PC-9 (cell line): ENCODE results near the gene TMEM45A. TPM values are rescaled to one million over a fixed set of nuclear protein-coding genes. Genes with fewer than 3 reads are reported as not detected.

Source experiments
- BruUV-seq: library from RNA; stranded (reverse); fragments of 400-500 nt; replicated peaks from 2 replicates; lab custom pipeline; 2021; lab: Mats Ljungman, UMichigan
- CTCF ChIA-PET: fragments of 300-600 bp; sonication (Branson Sonifier 250); formaldehyde crosslinking; loops from one replicate; lab custom pipeline; 2022; ENCODE audit warnings: antibody characterized with exemption; lab: Charles Lee
- POLR2A ChIA-PET: fragments of 300-600 bp; sonication (Branson Sonifier 250); formaldehyde crosslinking; loops from one replicate; lab custom pipeline; 2022; ENCODE audit warnings: antibody characterized with exemption; ENCODE audit not compliant: unreplicated experiment; lab: Charles Lee
- DNase-seq, 2 experiments: peaks; one replicate each; pipeline versions ENCODE4 v3.0.0 to v3.0.0-alpha.2; 2015 to 2022; ENCODE audit warnings: mixed read lengths in 1 of 2
- H2AFZ ChIP-seq: fragments of 200-600 bp; sonication (generic); 2 replicates; pipeline ENCODE4 v1.8.1; 2017; ENCODE audit warnings: antibody characterized with exemption
- H3F3A ChIP-seq: fragments of 200-600 bp; sonication (generic); 2 replicates; pipeline ENCODE4 v1.8.1; 2017; ENCODE audit warnings: antibody characterized with exemption, mild to moderate bottlenecking, low read depth; ENCODE audit not compliant: insufficient read depth
- H3K27ac ChIP-seq: fragments of 200-600 bp; sonication (generic); 2 replicates; pipeline ENCODE4 v1.6.1; 2016; ENCODE audit warnings: mixed run types
- H3K27me3 ChIP-seq: fragments of 200-600 bp; sonication (generic); 2 replicates; pipeline ENCODE4 v1.6.1; 2016; ENCODE audit warnings: low read depth, mixed run types; ENCODE audit not compliant: insufficient read depth
- H3K36me3 ChIP-seq: fragments of 200-600 bp; sonication (generic); 2 replicates; pipeline ENCODE4 v1.6.1; 2016; ENCODE audit warnings: low read depth, mixed run types
- H3K4me1 ChIP-seq: fragments of 200-600 bp; sonication (generic); replicated peaks from 2 replicates; pipeline ENCODE4 v1.6.1; 2016; ENCODE audit warnings: mixed run types; ENCODE audit not compliant: insufficient read depth
- H3K4me2 ChIP-seq: fragments of 200-600 bp; sonication (generic); 2 replicates; pipeline ENCODE4 v1.6.1; 2017; ENCODE audit warnings: mixed run types
- H3K4me3 ChIP-seq: fragments of 200-600 bp; sonication (generic); 2 replicates; pipeline ENCODE4 v1.6.1; 2016; ENCODE audit warnings: mixed run types
- H3K79me2 ChIP-seq: fragments of 200-600 bp; sonication (generic); 2 replicates; pipeline ENCODE4 v1.6.1; 2017; ENCODE audit warnings: low read depth, mixed run types
- H3K9me2 ChIP-seq: fragments of 200-600 bp; sonication (generic); 2 replicates; pipeline ENCODE4 v1.8.1; 2017; ENCODE audit warnings: mild to moderate bottlenecking; ENCODE audit not compliant: insufficient read depth
- H3K9me3 ChIP-seq: fragments of 200-600 bp; sonication (generic); 2 replicates; pipeline ENCODE4 v1.8.1; 2016; ENCODE audit warnings: low read depth; ENCODE audit not compliant: insufficient read depth
- H4K20me1 ChIP-seq: fragments of 200-600 bp; sonication (generic); 2 replicates; pipeline ENCODE4 v1.8.1; 2017; ENCODE audit not compliant: insufficient read depth
- EZH2 ChIP-seq: fragments of 200-600 bp; sonication (generic); IDR thresholded peaks from 2 replicates; pipeline ENCODE4 v1.8.0; 2017; ENCODE audit warnings: antibody characterized with exemption, low read depth
- intact Hi-C: fragments of 100-400 bp; cut with micrococcal nuclease; formaldehyde crosslinking; loops from one replicate; pipeline ENCODE4 v1.10.0; 2022; ENCODE audit not compliant: unreplicated experiment
- total RNA-seq: library from RNA; stranded (reverse); gene quantifications from 2 replicates; pipeline ENCODE4 v1.2.3, GENCODE V29; 2021
- TF ChIP-seq, protein P1 (sequence below): fragments of 200-600 bp; sonication (generic); conservative IDR thresholded peaks from 2 replicates; pipeline ENCODE4 v1.6.1; 2017; ENCODE audit warnings: mixed run types, antibody characterized with exemption, mild to moderate bottlenecking, moderate library complexity

The TMEM45A gene
- total RNA-seq, 1 experiment from 2014 or later = 31.1 TPM

DNA sequence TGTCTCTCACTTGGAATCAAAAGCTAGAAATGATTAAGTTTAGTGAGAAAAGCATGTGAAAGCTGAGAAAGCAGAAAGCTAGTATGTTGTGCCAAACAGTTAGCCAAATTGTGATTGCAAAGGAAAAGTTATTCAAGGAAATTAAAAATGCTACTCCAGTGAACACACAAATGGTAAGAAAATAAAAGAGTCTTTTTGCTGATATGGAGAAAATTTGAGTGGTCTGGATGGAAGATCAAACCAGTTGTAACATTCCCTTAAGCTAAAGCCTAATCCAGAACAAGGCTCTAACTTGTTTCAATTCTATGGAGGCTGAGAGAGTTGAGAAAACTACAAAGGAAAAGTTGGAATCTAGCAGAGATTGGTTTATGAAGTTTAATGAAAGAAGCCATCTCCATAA, 128.8 kb downstream of the TMEM45A start:
- no peak for TF ChIP-seq EZH2
- TF ChIP-seq, protein P1, sequence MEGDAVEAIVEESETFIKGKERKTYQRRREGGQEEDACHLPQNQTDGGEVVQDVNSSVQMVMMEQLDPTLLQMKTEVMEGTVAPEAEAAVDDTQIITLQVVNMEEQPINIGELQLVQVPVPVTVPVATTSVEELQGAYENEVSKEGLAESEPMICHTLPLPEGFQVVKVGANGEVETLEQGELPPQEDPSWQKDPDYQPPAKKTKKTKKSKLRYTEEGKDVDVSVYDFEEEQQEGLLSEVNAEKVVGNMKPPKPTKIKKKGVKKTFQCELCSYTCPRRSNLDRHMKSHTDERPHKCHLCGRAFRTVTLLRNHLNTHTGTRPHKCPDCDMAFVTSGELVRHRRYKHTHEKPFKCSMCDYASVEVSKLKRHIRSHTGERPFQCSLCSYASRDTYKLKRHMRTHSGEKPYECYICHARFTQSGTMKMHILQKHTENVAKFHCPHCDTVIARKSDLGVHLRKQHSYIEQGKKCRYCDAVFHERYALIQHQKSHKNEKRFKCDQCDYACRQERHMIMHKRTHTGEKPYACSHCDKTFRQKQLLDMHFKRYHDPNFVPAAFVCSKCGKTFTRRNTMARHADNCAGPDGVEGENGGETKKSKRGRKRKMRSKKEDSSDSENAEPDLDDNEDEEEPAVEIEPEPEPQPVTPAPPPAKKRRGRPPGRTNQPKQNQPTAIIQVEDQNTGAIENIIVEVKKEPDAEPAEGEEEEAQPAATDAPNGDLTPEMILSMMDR = no peak
- Histone ChIP-seq H3K36me3 (no peaks in the 10 kb centered on the region), H3K4me1 (no peaks in the 10 kb centered on the region), H3K9me3 (no peaks in the 10 kb centered on the region), H3K9me2 (no peaks in the 10 kb centered on the region), H3K27me3 (no peaks in the 10 kb centered on the region), H2AFZ (no peak overlapping the region), H3K27ac (no peak overlapping the region), H3K4me2 (no peak overlapping the region), H3F3A (no peaks in the 10 kb centered on the region), H3K4me3 (no peak overlapping the region), H4K20me1 (no peaks in the 10 kb centered on the region), H3K79me2 (no peaks in the 10 kb centered on the region)
- ChIA-PET CTCF (no interaction called here), POLR2A (interaction anchor here (0.6 kb wide), 1 partner anchor 131 kb away, joined by 10 read pairs; no protein-coding TSS in a partner anchor)
- BruUV-seq = no TSS peak
- no peak for DNase-seq
- intact Hi-C loops = no loop called here

Other genes starting within 250 kb of the TMEM45A start
- 68.0 and 68.7 TPM in 2 replicates for gene TBC1D23, start 231.6 kb upstream of the TMEM45A start, total RNA-seq
- gene NIT2, start 157.9 kb upstream of the TMEM45A start, total RNA-seq = 91.0 and 115 TPM in 2 replicates
- 63.7 and 65.2 TPM in 2 replicates for gene TOMM70, start 91.5 kb upstream of the TMEM45A start, total RNA-seq
- 4.8 TPM in 2 replicates for gene LNP1, start 91.1 kb upstream of the TMEM45A start, total RNA-seq
- not detected in 2 replicates for gene ADGRG7, start 117.0 kb downstream of the TMEM45A start, total RNA-seq
- 163 and 224 TPM in 2 replicates for gene TFG, start 216.9 kb downstream of the TMEM45A start, total RNA-seq